Liver (tissue), 9 donors: ENCODE data around the gene MICU2. TPM values are rescaled to one million over a fixed set of nuclear protein-coding genes. Genes with fewer than 3 reads are reported as not detected.

Source experiments
- DNase-seq: peaks from one replicate; pipeline ENCODE4 v3.0.0-alpha.2; 2017; ENCODE audit warnings: low spot score
- H3K27ac ChIP-seq, 2 donors: one replicate each; pipeline ENCODE4 v1.7.0; 2013; ENCODE audit warnings: inconsistent platforms in 2 of 2, low read length in 2 of 2, control low read depth in 1 of 2, low read depth in 1 of 2, mild to moderate bottlenecking in 1 of 2
- H3K27me3 ChIP-seq, 4 donors: one replicate each; pipeline versions ENCODE4 v1.6.1 to v1.7.0; 2013; ENCODE audit warnings: low read length in 3 of 4, inconsistent platforms in 1 of 4, mild to moderate bottlenecking in 1 of 4, moderate library complexity in 1 of 4; ENCODE audit not compliant: control insufficient read depth in 4 of 4, insufficient read depth in 4 of 4
- H3K36me3 ChIP-seq, 4 donors: one replicate each; pipeline versions ENCODE4 v1.6.1 to v1.7.0; 2013; ENCODE audit warnings: low read length in 3 of 4, mild to moderate bottlenecking in 3 of 4, low read depth in 1 of 4, moderate library complexity in 1 of 4; ENCODE audit not compliant: control insufficient read depth in 4 of 4, insufficient read depth in 3 of 4
- H3K4me1 ChIP-seq, 4 donors: one replicate each; pipeline versions ENCODE4 v1.6.1 to v1.7.0; 2013; ENCODE audit warnings: low read length in 3 of 4, mild to moderate bottlenecking in 3 of 4, moderate library complexity in 1 of 4; ENCODE audit not compliant: control insufficient read depth in 4 of 4, insufficient read depth in 4 of 4
- H3K4me3 ChIP-seq, 3 donors: one replicate each; pipeline versions ENCODE4 v1.6.1 to v1.7.0; 2013; ENCODE audit warnings: low read length in 3 of 3, control low read depth in 1 of 3, low read depth in 1 of 3, mild to moderate bottlenecking in 1 of 3
- H3K9ac ChIP-seq, 2 donors: one replicate each; pipeline ENCODE4 v1.7.0; 2013; ENCODE audit warnings: low read length in 2 of 2, mild to moderate bottlenecking in 2 of 2, moderate library complexity in 2 of 2, control low read depth in 1 of 2, low read depth in 1 of 2
- H3K9me3 ChIP-seq, 4 donors: one replicate each; pipeline versions ENCODE4 v1.6.1 to v1.7.0; 2013; ENCODE audit warnings: low read length in 3 of 4; ENCODE audit not compliant: control insufficient read depth in 4 of 4
- ATF3 ChIP-seq: IDR thresholded peaks from 2 replicates; pipeline ENCODE4 v1.6.1; 2016; ENCODE audit warnings: antibody characterized with exemption
- CTCF ChIP-seq: fragments of 150-350 bp; IDR thresholded peaks from 2 replicates; pipeline ENCODE4 v1.5.1; 2017; ENCODE audit warnings: improper control_type of control experiment, low read depth, low read length; ENCODE audit not compliant: missing input control
- EGR1 ChIP-seq, 2 donors: IDR thresholded peaks; 2 replicates each; pipeline ENCODE4 v1.6.1; 2016 to 2018; ENCODE audit warnings: antibody characterized with exemption in 2 of 2, low read depth in 2 of 2
- FOXA2 ChIP-seq: IDR thresholded peaks from 2 replicates; pipeline ENCODE4 v1.6.1; 2016; ENCODE audit warnings: antibody characterized with exemption
- GABPA ChIP-seq, 2 donors: IDR thresholded peaks in 1 of 2; conservative IDR thresholded peaks in 1 of 2; 2 replicates each; pipeline ENCODE4 v1.6.1; 2016; ENCODE audit warnings: antibody characterized with exemption in 2 of 2, mild to moderate bottlenecking in 1 of 2, moderate library complexity in 1 of 2
- HNF4A ChIP-seq, 2 donors: conservative IDR thresholded peaks; 2 replicates each; pipeline ENCODE4 v1.6.1; 2016; ENCODE audit warnings: antibody characterized with exemption in 2 of 2, mild to moderate bottlenecking in 2 of 2
- HNF4G ChIP-seq: IDR thresholded peaks from 2 replicates; pipeline ENCODE4 v1.6.1; 2016; ENCODE audit warnings: antibody characterized with exemption
- JUND ChIP-seq, 2 donors: IDR thresholded peaks; 2 replicates each; pipeline ENCODE4 v1.6.1; 2016; ENCODE audit warnings: antibody characterized with exemption in 2 of 2
- NR2F2 ChIP-seq: IDR thresholded peaks from 2 replicates; pipeline ENCODE4 v1.6.1; 2016; ENCODE audit warnings: antibody characterized with exemption
- RAD21 ChIP-seq, 2 donors: IDR thresholded peaks; 2 replicates each; pipeline ENCODE4 v1.6.1; 2016; ENCODE audit warnings: antibody characterized with exemption in 2 of 2, mild to moderate bottlenecking in 2 of 2
- REST ChIP-seq: IDR thresholded peaks from 2 replicates; pipeline ENCODE4 v1.6.1; 2016; ENCODE audit warnings: antibody characterized with exemption, mild to moderate bottlenecking
- RXRA ChIP-seq, 2 donors: IDR thresholded peaks; 2 replicates each; pipeline ENCODE4 v1.6.1; 2017 to 2018; ENCODE audit warnings: antibody characterized with exemption in 2 of 2, mild to moderate bottlenecking in 1 of 2
- SP1 ChIP-seq: IDR thresholded peaks from 2 replicates; pipeline ENCODE4 v1.6.1; 2018; ENCODE audit warnings: antibody characterized with exemption, mild to moderate bottlenecking
- TAF1 ChIP-seq: conservative IDR thresholded peaks from 2 replicates; pipeline ENCODE4 v1.6.1; 2016; ENCODE audit warnings: antibody characterized with exemption, mild to moderate bottlenecking
- YY1 ChIP-seq: IDR thresholded peaks from 2 replicates; pipeline ENCODE4 v1.6.1; 2016; ENCODE audit warnings: antibody characterized with exemption, mild to moderate bottlenecking
- ZBTB33 ChIP-seq: IDR thresholded peaks from 2 replicates; pipeline ENCODE4 v1.6.1; 2016; ENCODE audit warnings: antibody characterized with exemption
- WGBS: extraction: QIAGEN DNeasy Blood & Tissue Kit; methylation state at CpG from one replicate; pipeline ENCODE4 v1.1.7; 2013; 5-methylcytosine and 5-hydroxymethylcytosine counted together
- polyA plus RNA-seq, 2 donors: library from polyadenylated mRNA; stranded (reverse) in 1 of 2; unstranded in 1 of 2; fragments of 200-250 nt in 1 of 2; fragments of >200 nt in 1 of 2; fragmentation: Nextera tagmentation in 1 of 2; extraction: Ambion mirVana in 1 of 2; gene quantifications; one replicate each; pipeline versions ENCODE4 v1.2.1 to v1.2.3, GENCODE V29; 2013 to 2015
- total RNA-seq, 2 donors: library from RNA; depleted of rRNA; stranded (reverse); fragments of >200 nt; gene quantifications; one replicate each; pipeline ENCODE4 v1.2.3, GENCODE V29; 2014
- donor health status: healthy.
- donor health status: healthy.
- donor health status: healthy.
- donor health status: healthy.
- donor health status: healthy.

Gene MICU2
- total RNA-seq (10 to 100 TPM; 28.7 to 42.9 TPM), polyA plus RNA-seq (10 to 100 TPM; 19.4 to 20.9 TPM)

GRCh38 chr13:21603531-21604448, at the start of gene MICU2:
Gene MICU2, minus strand, starts transcription at chr13:21604170. Its CDS starts 22 bp downstream, at chr13:21604148.
- under 1% methylated on average over 77 of the region's 77 CpGs for WGBS
- Histone ChIP-seq H3K9ac (peak within 1 kb of the TSS; percentile 38 to 73), H3K27me3 (no peaks in the 10 kb centered on the region)

More at GRCh38 chr13:21603531-21604448, at the start of gene MICU2:
- Histone ChIP-seq H3K27ac (peak within 1 kb of the TSS; percentile 81 to 98), H3K36me3 (no peaks in the 10 kb centered on the region), H3K9me3 (no peaks in the 10 kb centered on the region), H3K4me3 (peak within 1 kb of the TSS; percentile 73 to 90 (median 86)), H3K4me1 (peaks cover 0 to 6% (median 2%) of the 10 kb centered on the region in 4 donors)
- TF ChIP-seq TAF1 (peak; percentile 43), NR2F2 (no peak), RAD21 (IDR thresholded peaks at IDR 0.05) (peak; percentile 4 to 11), HNF4A (conservative IDR thresholded peaks at IDR 0.05) (no peak), CTCF (no peak), SP1 (peak; percentile 24), FOXA2 (no peak), GABPA (IDR thresholded peaks at IDR 0.05 in 1 of 2, conservative IDR thresholded peaks at IDR 0.05 in 1 of 2) (peak in 1 of 2 donors; percentile 73), EGR1 (IDR thresholded peaks at IDR 0.05; ENCODE audit: low read depth in 2 of 2) (peak; percentile 21 to 31), ZBTB33 (peak; percentile 98), ATF3 (no peak), YY1 (peak; percentile 97), RXRA (IDR thresholded peaks at IDR 0.05) (peak in 1 of 2 donors; percentile 13), REST (peak; percentile 44), JUND (IDR thresholded peaks at IDR 0.05) (peak in 1 of 2 donors; percentile 11), HNF4G (no peak)
- peak; percentile 94 for DNase-seq
